SH-SY5Y (cell line): ENCODE results near the gene JPH4.

Source experiments
- GATA2 ChIP-seq: IDR thresholded peaks from 2 replicates; pipeline ENCODE4 v1.6.1; 2011; ENCODE audit warnings: mild to moderate bottlenecking, low read depth, low read length
- GATA3 ChIP-seq: IDR thresholded peaks from 2 replicates; pipeline ENCODE4 v1.6.1; 2011; ENCODE audit warnings: low read depth, mild to moderate bottlenecking, low read length, moderate library complexity

JPH4 gene

DNA sequence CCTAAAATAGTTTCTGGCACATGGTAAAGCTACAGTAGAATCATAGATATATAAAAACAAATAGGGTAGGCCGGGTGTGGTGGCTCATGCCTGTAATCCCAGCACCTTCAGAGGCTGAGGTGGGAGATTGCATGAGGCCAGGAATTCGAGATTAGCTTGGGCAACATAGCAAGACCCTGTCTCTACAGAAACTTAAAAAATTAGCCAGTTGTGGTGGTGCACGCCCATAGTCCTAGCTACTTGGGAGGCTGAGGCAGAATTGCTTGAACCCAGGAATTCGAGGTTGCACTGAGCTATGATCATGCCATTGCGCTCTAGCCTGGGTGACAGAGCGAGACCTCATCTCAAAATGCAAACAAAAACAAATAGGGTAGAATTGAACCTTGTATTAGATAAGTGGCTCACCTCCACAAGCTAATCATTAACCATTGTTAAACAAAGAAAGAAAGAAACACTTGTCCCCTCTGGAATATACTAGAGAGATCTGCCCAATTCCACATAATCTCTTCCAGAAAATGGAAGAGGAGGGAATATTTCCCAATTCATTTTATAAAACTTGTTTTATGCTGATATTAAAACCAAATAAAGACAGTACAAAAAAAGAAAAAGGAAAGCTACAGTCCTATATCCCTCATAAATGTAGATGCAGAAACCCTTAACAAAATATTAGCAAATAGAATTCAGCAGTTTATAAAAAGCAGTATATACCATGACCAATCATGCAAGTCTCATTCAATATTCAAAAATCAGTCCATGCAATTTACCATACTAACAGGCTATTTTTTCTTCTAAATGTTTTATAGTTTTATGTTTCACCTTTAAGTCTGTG, 34.9 kb upstream of the JPH4 start:
- TF ChIP-seq GATA2 = no peak
- TF ChIP-seq GATA3 = no peak

DNA sequence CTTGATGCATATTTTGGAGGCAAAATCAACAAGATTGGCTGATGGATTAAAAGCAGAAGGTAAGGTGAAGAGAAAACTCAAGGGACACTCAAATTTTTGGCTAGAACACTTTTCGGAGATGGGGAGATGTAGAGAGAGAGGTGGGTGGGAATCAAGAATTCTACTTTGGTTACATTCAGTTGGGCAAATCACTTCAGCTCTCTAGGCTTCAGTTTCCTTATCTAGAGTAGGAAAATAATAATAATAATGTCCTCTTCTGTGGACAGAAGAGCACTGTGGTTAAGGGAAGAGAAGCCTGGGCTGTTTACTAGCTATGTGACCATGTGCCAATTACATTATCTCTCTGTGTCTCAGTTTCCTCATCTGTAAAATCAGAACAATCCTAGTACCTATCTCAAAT, 34.2 kb upstream of the JPH4 start:
- TF ChIP-seq GATA2 (no peak), GATA3 (no peak)

DNA sequence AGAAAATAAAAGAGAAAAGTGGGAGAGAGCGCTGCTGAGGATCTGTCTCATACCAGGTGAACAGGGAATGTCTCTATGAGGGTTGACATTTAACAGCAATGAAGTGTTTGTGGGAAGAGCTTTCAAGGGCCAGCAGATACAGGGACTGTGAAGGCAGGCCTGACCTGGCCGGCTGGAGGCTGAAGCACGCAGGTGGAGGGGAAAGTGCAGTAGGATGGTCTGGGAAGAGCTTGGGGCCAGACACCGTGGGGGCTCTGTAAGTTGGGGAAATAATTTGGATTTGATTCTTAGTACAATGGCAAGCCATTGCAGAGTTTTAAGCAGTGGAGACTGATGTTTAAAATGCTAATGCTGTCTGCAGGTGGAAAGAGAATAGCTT, 33.8 kb upstream of the JPH4 start:
- TF ChIP-seq GATA3 (no peak), GATA2 (no peak)

DNA sequence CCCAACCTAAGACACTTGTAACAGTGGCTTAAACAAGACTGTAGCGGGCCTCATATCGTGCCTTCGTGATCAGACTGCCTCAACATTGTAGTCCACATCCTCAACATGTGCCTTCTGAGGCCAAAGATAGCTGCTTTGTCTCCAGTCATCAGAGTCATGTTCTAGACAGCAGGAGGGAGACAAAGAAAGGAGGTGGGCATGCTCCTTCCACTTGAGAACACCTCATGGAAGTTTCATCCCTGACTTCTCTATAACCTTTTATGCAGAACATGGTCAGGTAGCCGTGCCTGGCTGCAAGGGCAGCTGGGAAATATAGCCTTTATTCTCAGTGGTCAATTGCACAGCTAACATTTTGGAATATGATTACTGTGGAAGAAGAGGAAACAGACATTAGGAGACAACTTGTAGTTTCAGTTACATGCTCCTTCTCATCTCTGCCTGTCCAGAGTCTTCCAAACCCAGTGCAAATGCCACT, 32.3 kb upstream of the JPH4 start:
- TF ChIP-seq GATA3 = no peak

DNA sequence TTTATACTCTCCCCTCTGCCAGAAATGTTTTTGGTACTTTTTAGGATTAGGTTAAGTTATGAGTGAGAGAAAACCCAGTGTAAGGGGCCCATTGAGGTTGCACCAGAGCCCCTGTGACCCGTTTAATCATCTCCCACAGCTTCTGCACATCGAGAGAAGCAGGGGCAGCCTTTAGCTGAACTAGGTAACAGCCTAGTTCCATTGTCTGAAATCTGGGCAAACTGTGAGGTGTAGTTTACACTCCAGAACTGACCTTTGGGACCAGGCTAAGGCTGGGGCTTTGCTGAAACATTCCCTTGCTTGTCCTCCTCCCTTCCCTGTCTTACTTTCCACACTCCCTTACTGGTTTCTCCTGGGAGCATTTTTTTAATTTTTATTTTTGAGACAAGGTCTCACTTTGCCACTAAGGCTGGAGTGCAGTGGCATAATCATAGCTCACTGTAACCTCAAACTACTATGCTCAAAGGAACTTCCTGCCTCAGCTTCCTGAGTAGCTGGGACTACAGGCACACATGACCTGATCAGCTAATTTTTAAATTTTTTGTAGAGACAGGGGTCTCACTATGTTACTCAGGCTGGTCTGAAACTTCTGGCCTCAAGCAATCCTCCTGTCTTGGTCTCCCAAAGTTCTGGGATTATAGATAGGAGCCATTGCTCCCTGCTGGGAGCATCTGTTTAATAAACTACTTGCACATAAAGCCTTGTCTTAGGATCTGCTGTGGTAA, 31.7 kb upstream of the JPH4 start:
- no peak for TF ChIP-seq GATA2
- TF ChIP-seq GATA3 = no peak

DNA sequence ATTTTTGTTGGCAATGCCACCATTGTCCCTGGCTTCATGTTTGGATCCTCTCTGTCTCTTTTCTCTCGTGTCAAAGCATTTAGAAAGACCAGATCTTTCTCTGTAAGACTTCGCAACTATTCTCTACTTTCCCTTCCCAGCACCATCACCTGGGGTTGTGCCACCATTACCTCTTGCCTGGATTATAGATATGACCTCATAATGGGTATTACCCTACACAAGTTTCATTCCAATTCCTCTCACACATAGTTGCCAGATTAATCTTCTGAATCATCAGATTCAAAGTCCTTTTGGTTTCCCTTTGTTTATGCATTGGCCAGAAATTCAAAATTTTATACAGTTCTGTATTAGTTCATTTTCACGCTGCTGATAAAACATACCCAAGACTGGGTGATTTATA, 30.4 kb upstream of the JPH4 start:
- TF ChIP-seq GATA3 (no peak), GATA2 (no peak)

DNA sequence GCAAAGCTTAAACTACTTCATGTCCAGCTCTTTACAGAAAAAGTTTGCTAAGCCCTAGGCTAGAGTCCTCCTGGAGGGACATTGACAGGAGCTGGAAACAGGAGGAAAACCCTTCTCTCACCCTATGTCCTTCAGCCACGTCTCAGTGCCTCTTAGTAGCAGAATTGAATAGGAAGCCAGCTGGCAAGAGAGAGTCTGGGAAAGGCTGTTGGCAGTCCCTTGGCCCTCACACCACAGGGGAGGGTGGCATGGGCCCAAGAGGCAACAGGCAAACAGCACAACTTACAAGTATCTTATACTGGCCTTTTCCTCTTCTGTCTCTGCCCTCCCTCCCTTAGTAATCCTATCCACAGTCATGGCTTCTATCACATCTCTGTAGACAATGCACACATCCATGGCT, 29.9 kb upstream of the JPH4 start:
- TF ChIP-seq GATA2 = no peak
- TF ChIP-seq GATA3 = no peak

DNA sequence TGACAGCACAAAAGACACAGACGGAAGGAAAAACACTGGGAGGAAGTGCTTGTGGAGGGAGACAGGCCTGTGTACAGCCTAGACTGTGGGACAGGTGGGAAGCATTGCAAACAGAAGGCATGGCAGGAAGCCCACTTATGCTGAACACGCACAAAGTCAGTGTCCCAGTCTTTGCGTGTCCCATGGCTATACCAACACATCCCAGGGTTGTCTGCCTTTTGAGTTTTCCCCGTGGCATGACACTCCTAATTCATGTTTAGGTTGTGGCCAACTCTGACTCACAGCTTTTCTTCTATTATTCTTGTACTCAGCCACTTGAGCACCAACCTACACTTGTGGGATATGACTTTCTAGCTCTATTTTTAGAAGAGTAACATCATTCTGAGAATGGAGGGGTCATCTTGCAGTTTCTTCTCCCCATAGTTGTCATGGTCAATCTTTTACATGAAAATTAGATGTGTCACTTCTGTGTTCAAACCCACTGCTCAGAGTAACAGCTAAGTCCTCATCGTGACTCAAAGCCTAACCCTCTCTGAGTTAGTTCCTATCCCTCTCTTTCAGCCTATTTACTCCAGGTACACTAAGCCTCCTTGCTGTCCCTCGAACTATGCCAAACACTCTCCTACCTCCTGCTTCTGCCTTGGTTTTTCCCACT, 27.5 kb upstream of the JPH4 start:
- no peak for TF ChIP-seq GATA3
- no peak for TF ChIP-seq GATA2

DNA sequence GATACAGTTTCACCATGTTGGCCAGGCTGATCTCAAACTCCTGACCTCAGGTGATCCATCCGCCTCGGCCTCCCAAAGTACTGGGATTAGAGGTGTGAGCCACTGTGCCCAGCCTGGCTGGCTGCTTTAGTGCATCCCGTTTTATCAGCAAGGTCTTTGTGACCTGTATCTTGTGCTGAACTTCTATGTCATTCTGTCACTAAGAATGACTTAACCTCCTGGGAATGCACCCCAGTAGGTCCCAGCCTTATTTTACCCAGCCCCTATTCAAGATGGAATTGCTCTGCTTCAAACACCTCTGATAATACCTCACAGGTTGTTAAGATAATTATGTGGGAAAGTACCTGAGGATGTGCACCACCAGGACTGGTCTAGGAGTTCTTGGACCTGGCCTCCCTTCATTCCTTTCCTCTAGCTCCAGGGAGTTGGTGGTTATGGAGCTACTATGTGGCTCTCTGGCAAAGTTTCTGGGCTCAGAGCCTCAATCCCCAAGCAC, 26.1 kb upstream of the JPH4 start:
- no peak for TF ChIP-seq GATA3
- no peak for TF ChIP-seq GATA2

DNA sequence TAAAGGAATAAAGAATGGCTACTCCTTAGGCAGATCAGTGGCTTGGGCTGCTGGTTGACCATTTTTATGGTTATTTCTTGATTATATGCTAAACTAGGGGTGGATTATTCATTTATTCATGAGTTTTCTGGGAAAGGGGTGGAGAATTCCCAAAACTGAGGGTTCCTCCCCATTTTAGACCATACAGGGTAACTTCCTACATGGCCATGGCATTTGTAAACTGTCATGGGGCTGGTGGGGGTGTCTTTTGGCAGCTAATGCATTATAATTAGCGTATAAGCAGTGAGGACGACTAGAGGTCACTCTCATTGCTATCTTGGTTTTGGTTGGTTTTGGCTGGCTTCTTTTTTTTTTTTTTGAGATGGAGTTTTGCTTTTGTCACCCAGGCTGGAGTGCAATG, 25.6 kb upstream of the JPH4 start:
- TF ChIP-seq GATA3 (no peak), GATA2 (no peak)

DNA sequence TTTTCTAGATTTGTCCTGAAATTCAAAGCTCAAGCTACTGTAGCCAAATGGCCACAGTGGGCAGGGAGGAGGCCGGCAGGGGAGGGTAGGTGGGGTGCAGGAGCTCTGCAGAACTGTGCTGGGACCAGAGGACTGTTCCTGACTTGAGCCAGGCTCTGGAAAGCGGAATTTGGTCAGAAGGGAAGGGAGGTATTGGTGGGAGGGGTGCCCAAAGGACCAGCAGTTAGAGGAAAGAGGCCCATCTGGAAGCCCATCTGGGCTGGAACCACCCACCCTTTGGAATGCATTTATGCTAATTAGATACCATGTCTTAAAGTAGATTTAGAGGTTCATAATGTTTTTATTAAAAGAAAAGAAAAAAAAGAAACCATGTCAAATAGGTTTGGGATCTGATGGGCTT, 24.5 kb upstream of the JPH4 start:
- TF ChIP-seq GATA3 (no peak), GATA2 (no peak)

DNA sequence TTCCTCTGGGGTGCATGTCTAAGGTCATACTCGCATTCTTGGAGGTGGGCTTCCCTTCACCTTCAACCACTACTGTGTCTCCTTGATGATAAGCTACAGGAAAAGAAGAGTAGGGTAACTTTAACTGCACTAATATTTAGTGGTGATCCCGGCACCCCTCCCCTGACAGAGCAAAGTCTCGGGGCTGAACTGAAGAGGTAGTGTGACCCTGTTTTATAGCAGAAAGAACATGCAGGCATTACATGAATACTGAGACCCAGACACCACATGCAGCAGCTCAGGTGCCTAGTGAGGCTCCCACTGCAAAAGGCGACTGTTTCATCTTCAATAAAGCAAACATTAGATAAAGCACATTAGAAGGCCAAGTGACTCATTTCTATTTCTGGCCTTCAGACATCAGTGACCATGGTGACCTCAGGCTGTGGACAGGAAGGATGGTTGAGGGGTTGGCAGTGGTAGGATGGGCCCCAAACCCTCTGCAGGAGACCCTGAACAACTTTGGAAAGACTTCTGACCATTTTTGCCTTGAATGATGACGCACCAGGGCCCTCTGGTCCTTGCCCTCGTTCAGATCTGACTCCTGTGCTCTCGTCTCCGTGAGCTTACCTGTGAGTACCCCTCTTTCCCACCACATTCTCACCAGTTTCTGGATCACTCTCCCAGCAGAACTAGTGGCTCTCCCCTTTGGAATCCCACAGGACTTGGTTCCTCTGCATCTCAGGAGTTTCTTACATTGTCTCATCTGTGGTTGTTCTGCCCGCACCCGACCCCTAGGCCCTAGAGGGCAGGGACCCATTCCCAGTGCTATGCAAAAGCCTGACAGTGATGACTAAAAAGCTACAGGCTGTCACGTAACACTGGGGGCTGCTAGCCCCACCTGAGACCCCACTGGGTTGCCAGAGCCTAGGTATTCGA, 23.8 kb upstream of the JPH4 start:
- no peak for TF ChIP-seq GATA2
- no peak for TF ChIP-seq GATA3

DNA sequence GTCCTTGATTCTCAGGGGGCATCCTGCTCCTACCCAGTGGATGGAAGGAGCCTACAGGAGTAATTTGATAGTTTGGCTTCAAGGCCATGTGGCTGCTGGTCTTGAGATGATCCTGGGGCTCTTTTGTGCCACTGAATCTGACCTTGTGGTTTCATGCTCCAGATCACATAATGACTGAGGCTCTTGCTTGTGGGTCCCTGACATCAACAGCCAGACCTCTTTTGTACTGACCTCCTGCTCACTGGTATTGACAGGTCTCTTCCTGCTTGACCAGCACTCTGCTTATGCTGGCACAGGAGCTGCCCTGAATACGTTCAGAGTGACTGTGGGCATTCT, 23.2 kb upstream of the JPH4 start:
- TF ChIP-seq GATA2 (no peak), GATA3 (no peak)

DNA sequence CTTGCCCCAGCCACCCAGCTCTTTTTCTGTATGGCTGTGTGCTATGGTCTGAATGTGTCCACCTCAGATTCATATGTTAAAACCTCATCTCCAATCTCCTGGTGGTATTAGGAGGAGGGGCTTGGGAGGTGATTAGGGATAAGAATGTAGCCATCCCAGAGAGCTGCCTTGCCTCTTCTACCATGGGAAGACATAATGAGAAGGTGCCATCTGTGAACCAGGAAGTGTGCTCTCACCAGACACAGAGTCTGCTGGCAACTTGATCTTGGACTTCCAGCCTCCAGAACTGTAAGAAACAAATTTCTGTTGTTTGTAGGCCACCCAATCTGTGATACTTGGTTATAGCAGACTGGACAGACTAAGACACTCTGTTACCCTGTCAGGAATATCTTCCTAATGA, 22.8 kb upstream of the JPH4 start:
- TF ChIP-seq GATA2 (no peak), GATA3 (no peak)
